Measurements from ENCODE around the gene FHIP2A. TPM values are rescaled to one million over a fixed set of nuclear protein-coding genes. Genes with fewer than 3 reads are reported as not detected.

FHIP2A gene
- total and polyA plus RNA-seq, 7 donors: 3.4 to 31.9 (median 19.9) TPM

- Histone ChIP-seq H3K36me3 (ENCODE audit: insufficient read depth in 1 of 2, low read depth in 1 of 2) (no peaks in the 10 kb centered on the region), H3K27ac (no peak overlapping the region), H3K4me3 (no peak overlapping the region), H3K9me3 (no peaks in the 10 kb centered on the region), H3K27me3 (ENCODE audit: insufficient read depth in 3 of 3, low read length in 2 of 3) (no peaks in the 10 kb centered on the region), H3K4me1 (no peaks in the 10 kb centered on the region)
- DNase-seq (no peak), ATAC-seq (no peak)
- no peak for TF ChIP-seq CTCF (IDR thresholded peaks at IDR 0.05)
- 96 to 99% (median 98%) methylated on average over 2 of the region's 2 CpGs for WGBS, 3 donors
- intact Hi-C loops (cut with DNase I): no loop called here
These were observed 12.6 kb upstream of the FHIP2A start for GRCh38 chr10:114808982-114809381.

- no peaks in the 10 kb centered on the region for H3K36me3 ChIP-seq (ENCODE audit: insufficient read depth in 1 of 2, low read depth in 1 of 2)
- no peaks in the 10 kb centered on the region for H3K9me3 ChIP-seq
- 69 to 79% (median 78%) methylated on average over 1 of the region's 1 CpG for WGBS, 3 donors
- ATAC-seq: no peak
- no peak overlapping the region for H3K4me3 ChIP-seq
- no peaks in the 10 kb centered on the region for H3K4me1 ChIP-seq
- no peak for TF ChIP-seq CTCF (IDR thresholded peaks at IDR 0.05)
- no peak overlapping the region for H3K27ac ChIP-seq
- no peak for DNase-seq
- peaks cover 0 to 2% (median 0%) of the 10 kb centered on the region in 3 donors for H3K27me3 ChIP-seq (ENCODE audit: insufficient read depth in 3 of 3, low read length in 2 of 3)
- intact Hi-C loops (cut with DNase I): loop anchor here in 1 of 2 donors (10.0 kb wide), 1 partner anchor 506 kb away; no protein-coding TSS in a partner anchor
These were observed 10.7 kb upstream of the FHIP2A start for GRCh38 chr10:114810926-114811325.

- H3K4me3 ChIP-seq: no peak overlapping the region
- DNase-seq: no peak
- H3K36me3 ChIP-seq (ENCODE audit: insufficient read depth in 1 of 2, low read depth in 1 of 2): no peaks in the 10 kb centered on the region
- H3K4me1 ChIP-seq: no peaks in the 10 kb centered on the region
- no peak for ATAC-seq
- intact Hi-C loops (cut with DNase I): loop anchor here in 1 of 2 donors (10.0 kb wide), 1 partner anchor 507 kb away; no protein-coding TSS in a partner anchor
- peaks cover 0 to 2% (median 0%) of the 10 kb centered on the region in 3 donors for H3K27me3 ChIP-seq (ENCODE audit: insufficient read depth in 3 of 3, low read length in 2 of 3)
- H3K27ac ChIP-seq: no peak overlapping the region
- no peak for TF ChIP-seq CTCF (IDR thresholded peaks at IDR 0.05)
- no peaks in the 10 kb centered on the region for H3K9me3 ChIP-seq
- 87 to 95% (median 88%) methylated on average over 1 of the region's 1 CpG for WGBS, 3 donors
These were observed 9.7 kb upstream of the FHIP2A start for GRCh38 chr10:114811862-114812261.

DNA sequence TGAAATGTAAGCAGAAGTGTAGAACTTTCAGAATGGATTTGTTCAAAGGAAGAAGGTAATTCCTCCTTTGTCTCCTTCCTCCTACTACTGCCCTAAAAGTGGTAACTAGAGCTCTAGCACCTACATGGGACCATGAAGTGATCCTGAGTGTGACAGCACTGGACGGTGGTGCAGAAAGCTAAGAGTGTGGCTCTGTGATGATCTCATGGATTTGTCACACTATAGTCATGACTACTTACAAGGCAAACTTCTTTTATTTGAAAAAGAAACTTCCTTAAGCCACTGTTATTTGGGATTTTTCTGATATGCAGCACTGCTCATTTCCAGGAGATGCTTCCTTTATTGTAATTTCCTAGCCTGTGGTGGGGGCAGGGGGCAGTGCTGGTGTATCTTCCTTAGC lies 5.8 kb upstream of the FHIP2A start:
- ATAC-seq (no peak), DNase-seq (no peak)
- Histone ChIP-seq H3K27me3 (ENCODE audit: insufficient read depth in 3 of 3, low read length in 2 of 3) (peaks cover 0 to 2% (median 0%) of the 10 kb centered on the region in 3 donors), H3K27ac (no peak overlapping the region), H3K9me3 (no peaks in the 10 kb centered on the region), H3K4me3 (no peak overlapping the region), H3K4me1 (no peaks in the 10 kb centered on the region), H3K36me3 (ENCODE audit: insufficient read depth in 1 of 2, low read depth in 1 of 2) (no peaks in the 10 kb centered on the region)
- WGBS, 3 donors: 64 to 81% (median 68%) methylated on average over 1 of the region's 1 CpG
- no peak for TF ChIP-seq CTCF (IDR thresholded peaks at IDR 0.05)
- intact Hi-C loops (cut with DNase I): loop anchor here in 1 of 2 donors (10.0 kb wide), 1 partner anchor 511 kb away; no protein-coding TSS in a partner anchor

GRCh38 chr10:114816308-114816707 lies 5.3 kb upstream of the FHIP2A start:
- Histone ChIP-seq H3K27me3 (ENCODE audit: insufficient read depth in 3 of 3, low read length in 2 of 3) (peaks cover 0 to 2% (median 0%) of the 10 kb centered on the region in 3 donors), H3K36me3 (ENCODE audit: insufficient read depth in 1 of 2, low read depth in 1 of 2) (no peaks in the 10 kb centered on the region), H3K4me1 (peaks cover 3% of the 10 kb centered on the region), H3K27ac (no peak overlapping the region), H3K4me3 (no peak overlapping the region), H3K9me3 (no peaks in the 10 kb centered on the region)
- WGBS, 3 donors: 90 to 94% (median 91%) methylated on average over 7 of the region's 7 CpGs
- intact Hi-C loops (cut with DNase I): loop anchor here in 1 of 2 donors (10.0 kb wide), 1 partner anchor 512 kb away; no protein-coding TSS in a partner anchor
- DNase-seq (no peak), ATAC-seq (no peak)
- TF ChIP-seq CTCF (IDR thresholded peaks at IDR 0.05): no peak
